HG02885 (cell line): ENCODE measurements around the gene KMT2D.

ENCODE experiments used
- ATAC-seq: cut with Tn5 transposase; IDR thresholded peaks from one replicate; pipeline ENCODE4 v1.9.1; 2021; ENCODE audit warnings: mild to moderate bottlenecking; ENCODE audit not compliant: unreplicated experiment, poor library complexity

Gene KMT2D

DNA sequence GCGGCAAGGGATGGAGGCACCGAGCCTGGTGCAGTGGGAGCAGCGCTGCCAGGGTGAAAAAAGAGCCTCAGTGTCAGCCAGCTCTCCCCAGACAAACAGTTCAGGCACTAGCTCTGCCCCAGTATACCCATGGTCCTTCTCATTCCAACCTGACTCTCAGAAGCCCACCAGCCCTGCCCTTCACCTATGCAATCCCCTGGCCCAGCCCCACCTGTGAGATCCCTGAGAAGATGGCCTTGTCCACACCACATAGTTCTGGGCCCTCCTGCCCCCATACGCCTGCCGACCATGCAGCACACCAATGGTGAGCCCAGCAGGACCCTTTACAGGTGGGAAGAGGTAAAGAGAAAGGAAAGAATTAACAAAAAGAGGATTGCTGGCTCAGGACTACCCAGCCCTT is 6.5 kb downstream of the KMT2D start:
- ATAC-seq, result no peak

DNA sequence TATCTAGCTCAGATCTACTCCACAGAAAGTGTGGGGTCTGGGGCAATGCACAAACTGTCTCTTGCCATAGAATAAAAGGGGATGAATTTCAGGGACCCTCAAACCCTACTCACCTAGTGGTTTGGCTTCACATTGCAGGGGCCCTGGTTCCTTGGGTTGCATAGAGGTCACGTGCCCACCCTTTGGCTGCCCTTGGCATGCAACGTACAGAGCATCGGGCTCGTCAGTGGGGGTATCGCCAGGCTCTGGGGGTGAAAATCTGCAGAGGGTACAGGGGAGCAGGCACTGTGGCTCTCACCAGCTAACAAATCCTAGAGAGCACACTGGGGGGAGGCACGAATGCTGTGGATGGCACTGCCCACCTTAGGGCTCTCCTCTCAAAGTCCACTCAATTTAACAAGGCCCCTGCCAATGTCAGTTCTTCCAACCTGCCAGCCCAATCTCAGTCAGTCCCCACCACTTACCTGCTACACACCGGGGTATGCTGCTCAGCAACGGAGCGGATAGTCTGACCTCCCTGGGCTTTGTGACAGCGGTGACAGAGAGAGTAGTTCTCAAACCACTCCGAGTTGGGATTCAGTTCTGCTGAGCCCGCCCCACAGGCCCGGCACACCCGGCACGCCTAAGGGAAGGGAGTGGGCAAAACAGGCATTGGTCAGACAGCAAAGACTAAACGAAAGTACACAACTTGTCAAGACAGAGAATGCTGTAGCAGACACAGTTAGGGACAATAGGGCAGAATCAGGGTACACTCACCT is 8.0 kb downstream of the KMT2D start:
- ATAC-seq, result no peak

DNA sequence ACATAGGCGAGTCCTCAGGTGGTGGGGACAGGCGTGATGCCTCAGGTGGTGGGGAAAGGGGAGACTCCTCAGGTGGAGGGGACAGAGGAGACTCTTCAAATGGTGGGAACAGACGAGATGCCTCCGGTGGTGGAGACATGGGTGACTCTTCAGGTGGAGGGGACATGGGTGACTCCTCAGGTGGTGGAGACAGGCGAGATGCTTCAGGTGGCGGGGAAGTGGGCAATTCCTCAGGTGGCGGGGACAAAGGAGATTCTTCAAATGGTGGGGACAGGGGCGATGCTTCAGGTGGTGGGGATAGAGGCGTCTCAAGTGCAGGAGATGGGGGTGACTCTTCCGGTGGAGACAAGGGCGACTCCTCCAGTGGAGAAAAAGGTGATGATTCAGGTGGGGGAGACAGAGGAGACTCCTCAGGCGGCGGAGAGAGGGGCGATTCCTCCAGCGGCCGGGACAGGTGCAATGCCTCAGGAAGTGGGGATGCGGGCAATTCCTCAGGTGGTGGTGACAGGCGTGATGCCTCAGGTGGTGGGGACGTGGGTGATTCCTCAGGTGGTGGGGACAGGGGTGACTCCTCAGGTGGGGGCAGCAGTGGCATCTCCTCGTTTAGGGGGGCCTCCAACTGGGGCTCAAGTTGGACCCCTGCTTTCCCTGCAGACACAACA is 8.7 kb downstream of the KMT2D start:
- no peak for ATAC-seq

DNA sequence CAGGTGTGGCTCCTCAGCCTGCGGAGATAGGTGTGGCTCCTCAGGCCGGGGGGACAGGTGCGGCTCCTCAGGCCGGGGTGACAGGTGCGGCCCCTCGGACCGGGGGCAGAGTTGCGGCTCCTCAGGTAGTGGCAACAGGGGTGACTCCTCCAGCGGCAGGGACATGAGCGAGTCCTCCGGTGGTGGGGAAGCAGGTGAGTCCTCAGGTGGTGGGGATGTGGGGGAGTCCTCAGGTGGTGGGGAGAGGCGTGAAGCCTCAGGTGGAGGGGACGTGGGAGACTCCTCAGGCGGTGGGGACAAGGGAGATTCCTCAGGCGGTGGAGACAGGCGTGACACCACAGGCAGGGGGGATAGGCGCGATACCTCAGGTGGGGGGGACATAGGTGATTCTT is 9.2 kb downstream of the KMT2D start:
- no peak for ATAC-seq

DNA sequence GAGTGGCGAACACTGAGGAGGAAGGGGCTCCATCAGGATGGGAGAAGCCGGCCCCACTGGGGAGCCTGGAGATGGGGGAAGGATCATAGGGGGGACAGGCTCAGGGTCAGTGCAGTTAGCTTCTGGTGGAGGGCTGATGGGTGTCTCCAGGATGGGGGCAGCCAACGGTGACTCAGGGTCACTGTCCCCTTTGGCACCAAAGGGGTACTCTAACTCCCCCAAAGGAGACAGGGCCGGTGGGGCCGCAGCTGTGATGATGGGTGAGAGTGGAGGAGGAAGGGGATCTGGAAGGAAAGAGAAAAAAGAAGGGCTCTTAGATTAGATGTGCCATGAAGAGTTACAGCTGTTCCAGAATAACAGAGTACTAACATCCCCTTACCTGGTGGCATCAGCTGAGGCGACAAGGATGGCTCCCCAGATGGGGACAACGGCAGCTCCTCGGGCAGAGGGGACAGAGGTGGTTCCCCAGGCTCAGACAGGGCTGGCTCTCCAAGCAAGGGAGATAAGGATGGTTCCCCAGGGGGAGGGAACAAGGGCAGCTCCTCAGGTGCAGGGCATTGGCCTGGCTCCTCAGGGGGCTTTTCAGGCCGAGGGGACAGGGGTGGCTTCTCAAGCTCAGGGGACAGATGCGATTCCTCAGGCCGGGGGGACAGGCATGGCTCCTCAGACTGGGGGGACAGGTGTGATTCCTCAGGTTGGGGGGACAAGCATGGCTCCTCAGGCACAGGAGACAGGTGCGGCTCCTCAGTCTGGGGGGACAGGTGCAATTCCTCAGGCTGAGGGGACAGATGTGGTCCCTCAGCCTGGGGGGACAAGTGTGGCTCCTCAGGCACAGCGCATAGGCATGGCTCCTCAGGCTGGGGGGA is 9.9 kb downstream of the KMT2D start:
- no peak for ATAC-seq

DNA sequence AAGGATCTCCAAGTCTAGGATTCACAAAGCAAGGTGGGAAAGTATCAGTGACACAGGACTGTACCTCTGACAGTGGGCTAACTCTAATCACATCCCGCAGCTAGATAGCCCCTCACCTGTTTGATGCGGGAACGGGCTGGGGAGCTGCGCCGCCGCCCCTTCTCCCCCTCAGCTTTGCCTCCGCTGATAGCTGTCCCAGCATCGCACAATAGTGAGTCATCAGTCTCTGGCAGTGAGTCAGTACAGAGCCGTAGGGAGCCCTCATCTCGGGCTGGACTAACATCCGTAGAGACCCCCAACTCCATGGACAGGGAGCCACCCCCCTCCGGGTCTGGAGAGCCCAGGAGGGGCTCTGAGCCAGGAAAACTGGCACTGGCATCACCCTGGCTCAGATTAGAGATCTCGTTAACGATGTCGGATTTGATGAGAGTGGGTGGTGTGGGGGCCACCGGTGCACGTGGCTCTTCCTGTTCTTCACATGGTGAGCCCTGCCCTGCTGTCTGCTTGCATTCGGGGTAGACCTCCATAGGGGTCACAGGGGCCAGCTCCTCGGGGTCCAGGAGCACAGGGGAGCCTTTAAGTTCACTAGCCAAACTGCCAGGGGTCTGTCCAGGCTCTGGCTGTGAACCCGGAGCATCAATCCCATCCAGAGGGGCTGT is 10.9 kb downstream of the KMT2D start:
- no peak for ATAC-seq

DNA sequence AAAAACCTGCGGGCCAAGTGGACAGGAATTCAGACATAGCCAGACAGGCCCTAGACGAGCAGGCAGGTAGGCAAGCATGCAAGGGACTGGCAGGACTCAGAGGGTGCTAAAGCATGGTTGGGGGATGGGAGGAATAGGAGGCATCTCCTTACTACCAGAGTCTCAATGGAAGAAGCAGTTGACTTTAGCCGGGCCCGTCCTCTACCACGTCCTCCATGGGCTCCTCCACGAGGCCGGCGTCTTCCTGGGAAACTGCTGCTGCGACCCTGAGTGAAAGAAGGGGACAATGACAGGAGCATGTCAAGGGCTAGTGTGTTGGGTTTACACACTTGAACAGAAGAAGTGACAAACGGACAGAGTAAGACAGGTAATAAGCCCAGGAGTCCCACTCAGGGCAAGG is 11.6 kb downstream of the KMT2D start:
- ATAC-seq, result no peak

DNA sequence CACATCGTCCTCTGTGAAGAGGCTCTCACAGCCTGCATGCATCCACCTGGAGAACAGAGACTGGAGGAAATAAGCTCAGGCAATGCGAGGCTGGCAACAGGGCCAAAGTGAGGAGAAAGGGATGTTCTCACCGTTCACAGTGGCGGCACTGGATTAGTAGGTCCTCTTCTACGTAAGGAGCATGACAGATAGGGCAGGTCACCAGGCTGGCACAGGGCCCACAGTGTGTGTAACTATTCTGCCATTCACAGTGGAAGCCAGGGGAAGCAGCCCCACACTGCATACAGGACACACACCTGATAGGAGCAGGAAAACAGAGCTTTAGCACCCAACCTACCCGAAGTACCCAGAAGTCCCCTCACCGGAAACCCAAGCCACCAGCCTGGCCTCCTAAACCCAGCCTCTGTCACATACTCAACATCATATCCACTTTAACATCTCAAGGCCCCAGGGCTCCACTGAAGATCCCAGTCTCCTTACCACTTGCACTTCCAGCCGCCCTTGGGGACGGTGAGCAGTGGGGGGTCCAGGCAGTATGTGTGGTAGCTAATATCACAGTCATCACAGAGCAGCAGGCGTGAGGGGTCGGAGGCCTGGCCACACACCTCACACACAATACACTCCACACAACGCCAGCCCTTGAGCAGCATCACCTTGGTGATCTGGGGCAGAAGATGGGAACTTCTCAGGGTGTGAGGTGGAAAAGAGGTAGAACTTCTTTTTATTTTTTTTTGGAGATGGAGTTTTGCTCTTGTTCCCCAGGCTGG is 14.3 kb downstream of the KMT2D start:
- ATAC-seq, result no peak

DNA sequence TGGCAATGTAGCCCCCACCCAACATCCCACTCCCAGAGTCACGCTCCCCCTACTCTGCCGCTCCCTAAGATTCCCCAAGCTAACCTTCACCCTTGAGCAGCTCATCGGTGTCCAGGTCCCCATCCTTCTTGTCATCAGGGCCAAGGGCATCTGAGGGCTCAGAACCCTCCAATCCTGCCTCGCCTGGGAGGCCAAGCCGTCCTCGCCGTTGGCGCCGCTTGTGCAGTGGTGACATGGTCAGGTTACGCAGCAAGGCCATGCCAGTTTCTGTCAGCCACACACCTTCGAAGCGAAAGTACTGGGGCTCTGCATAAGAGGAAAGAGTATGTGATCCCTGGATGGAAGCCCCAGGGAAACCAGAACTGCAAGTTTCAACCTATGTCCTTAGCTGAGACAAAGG is 15.9 kb downstream of the KMT2D start:
- ATAC-seq, result no peak

DNA sequence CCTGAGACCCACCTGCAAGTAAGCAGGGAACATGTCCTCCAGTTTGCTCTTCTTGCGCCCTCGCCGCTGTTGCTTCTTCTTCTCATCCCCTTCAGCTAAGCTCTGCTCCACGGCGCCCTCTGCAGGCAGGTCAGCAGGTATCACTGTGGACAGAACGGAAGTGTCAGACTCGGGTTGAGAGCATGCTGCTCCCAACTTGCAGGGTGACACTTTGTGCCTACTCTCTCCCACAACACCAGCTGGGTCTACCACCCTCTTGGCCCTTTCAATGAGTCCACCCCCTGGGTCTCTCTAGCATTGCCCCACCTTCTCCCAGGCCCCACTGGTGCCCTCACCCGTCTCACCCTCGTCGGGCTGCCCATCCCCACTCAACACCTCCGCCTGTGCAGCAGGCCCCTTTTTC is 16.7 kb downstream of the KMT2D start:
- no peak for ATAC-seq

DNA sequence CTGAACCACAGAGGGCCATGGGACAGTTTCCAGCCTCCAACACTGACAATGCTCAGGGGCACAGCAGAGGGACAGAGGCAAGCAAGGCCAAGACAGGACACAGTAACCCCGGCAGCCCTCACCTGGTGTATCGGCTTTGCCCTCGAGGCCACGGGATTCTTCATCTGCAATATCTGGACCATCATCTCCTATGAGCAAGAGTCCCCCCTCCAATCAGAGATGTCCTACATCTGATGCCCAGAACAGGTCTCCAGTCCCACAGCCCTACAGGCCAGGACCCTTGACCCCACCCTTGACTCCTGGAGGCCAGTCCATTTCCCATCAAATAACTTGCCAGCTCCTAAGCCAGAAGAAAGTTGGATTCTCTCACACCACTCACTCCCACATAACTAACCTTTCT is 17.4 kb downstream of the KMT2D start:
- no peak for ATAC-seq

DNA sequence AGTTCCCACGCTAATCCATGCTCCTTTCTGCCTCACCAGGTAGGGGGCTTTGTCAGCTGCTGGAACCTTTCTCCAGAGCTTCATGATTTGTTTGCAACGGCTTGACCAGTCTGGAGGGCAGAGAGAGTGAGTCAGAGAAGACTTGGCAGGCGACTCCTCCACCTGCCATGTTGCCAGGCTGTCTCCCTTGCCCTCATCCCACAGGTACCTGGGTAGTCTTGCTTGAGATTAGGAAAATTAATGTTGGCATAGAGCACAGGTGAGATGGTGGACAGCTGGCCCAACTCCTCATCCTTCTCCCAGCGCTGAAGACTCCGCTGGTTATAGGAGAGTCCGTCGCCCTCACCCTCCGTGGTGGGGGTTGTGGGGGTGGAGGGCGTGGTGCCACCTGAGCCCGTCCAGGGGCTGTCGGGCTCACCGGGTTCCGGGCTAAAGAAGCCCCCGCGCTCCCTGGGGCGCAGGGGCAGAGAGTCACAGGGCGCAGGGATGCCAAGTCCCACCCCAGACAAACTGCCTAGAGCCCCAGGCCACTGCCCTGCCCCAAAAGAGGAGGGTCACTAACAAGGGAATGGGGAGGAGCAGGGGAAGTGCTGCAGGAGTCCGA is 18.6 kb downstream of the KMT2D start:
- ATAC-seq, result no peak

DNA sequence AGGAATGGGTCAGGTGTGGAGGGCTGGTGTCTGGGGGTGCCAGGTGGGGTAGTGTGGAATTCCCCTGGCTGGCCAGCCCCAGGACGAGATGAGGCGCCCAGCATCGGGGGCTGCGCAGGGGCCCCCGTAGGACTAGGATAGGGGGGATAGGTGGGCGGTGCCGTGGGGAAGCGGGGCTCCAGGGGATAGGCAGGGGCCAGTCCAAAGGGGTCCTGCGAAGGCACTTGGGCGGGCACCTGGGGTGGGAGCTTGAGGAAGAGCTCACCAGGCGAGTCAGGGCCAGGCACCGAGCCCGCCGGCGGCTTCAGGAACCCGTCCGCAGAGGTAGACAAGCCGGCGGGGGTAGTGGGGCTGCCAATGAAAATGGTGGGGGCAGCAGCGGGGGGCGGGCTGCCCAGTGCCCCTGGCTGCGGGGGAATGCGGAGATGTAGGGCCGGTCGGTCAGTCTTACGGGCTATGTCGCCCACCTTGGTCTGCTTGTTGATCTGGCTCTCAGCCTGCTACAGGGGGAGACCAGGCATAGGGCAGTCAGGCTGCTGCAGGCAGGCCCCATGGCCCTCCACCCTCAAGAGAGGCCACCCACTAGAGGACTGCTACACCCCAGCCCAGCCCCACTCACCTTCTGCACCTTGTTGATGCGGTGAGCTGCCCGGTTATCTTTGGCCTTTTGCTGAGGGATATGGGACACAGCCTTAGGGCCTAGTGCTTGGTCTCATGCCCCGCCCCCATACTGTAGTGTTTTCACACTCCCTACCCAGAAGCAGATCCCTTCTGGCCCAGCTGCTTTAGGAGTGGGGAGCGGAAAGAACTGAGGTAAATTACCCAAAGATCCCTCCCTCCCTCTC is 19.3 kb downstream of the KMT2D start:
- no peak for ATAC-seq

DNA sequence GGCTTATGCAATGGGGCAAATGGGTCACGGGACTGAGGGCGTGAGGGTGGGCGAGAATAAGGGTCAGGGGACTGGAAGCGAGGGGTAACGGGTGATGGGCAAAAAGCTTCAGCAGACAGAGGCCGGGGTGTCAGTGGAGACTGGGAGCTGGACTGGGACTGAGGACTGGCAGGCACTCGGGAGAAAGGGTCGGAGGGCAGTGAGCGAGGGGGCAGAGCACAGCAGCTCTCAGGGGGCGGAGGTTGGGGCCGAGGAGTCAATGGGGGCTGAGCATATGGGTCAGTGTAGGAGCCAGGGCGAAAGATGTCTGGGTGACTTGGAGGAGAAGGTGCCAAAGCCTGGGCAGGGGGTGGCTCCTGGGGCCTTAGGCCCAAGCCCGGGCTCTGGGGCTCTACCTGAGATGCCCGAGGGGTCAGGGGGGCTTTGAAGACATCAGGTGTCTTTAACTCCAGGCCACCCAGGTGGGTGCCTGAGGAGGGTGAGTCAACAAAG is 20.2 kb downstream of the KMT2D start:
- no peak for ATAC-seq

DNA sequence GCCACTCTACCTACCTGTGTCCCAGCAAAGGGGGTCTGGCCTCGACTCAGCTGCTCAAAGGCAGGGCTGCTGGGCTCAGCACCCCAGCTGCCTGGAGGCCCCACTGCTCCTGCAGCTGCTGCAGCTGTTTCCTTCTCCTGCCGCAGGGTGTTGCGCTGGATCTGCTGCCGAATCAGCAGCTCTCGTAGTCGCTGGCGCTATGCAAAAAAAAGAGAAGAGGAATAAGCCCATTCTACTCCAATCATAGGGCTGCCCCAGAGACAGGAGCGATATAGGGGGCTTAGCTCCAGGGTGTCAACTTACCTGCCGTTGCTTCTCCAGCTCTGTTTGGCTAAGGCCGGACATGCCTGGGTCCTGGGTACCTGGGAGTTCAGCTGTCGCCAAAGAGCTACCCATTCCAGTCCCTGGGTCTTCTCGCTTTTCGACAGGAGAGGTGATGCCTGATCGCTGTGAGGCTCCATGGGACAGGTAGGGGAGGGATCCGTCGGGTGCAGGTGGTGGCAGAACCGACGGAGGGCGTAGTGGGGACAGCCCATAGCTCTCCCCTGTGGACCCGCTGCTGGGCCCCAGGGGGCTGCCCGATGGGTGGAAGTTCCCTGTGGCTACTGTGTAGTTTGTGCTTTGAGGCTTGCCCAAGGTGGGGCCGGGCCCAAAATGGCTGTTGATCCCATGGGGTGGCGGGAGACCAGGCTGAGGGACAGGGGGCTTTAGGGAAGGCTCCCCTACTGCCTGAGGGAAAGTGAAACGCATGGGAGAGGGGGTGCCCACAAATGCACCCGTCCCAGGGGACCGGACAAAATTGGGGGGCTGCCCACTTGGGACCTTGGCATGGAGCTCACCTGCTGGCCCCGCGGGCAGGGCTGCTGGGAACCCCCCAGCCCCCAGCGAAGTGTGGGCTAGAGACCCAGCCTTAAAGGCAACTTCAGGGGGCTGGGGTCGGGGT is 20.9 kb downstream of the KMT2D start:
- no peak for ATAC-seq

DNA sequence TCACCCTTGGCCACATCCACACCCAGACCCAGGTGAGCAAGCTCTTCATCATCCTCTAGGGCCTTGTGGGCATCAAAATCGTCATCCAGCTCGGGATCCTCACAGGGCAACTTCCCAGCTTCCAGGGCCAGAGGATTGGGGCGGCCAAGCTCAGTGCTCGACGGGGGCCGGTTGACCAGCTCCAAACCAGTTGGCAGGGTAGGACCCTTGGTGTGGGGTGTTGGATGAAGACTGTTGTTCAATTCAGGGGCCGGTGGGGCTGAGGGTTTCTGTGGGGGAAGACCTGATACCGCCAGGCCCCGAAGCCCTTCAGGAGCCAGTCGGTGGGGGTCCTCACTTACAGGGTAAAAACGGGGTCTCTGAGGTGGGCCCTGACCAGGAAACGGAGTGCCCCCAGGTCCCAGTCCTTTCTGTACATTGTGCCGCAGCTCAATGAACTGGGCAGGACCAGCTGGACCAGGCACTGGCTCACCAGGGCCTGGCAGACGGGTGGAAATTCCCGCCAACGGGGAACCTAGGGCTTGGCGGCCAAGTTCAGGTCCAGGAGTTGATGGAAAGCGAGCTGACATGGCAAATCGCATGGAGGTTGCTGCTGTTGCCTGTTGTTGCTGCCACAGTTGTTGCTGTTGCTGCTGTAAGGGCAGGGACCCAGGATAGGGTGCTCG is 22.2 kb downstream of the KMT2D start:
- no peak for ATAC-seq

DNA sequence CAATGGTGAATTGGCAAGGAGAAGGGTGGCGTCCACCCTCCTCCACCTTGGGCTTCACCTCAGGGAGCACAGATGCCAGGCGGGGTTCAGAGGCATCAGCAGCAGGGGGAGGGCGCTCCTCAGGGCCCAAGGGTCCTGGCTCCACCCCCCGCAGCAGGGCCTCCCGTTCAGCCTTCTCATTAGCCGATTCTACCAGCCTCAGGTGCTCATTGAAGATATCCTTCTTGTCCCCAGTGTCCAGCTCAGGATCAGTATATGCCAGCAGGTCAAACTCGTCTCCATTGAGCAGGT is 22.7 kb downstream of the KMT2D start:
- ATAC-seq, result no peak
